Retinal pigment epithelial cell (primary cell): ENCODE results near the gene PADI2.

Experiments used
- DNase-seq: peaks from one replicate; pipeline ENCODE4 v3.0.0-alpha.2; 2010; ENCODE audit warnings: low read depth
- H3K4me3 ChIP-seq: 2 replicates; pipeline ENCODE4 v1.5.1; 2011; ENCODE audit warnings: mild to moderate bottlenecking, low read length, control low read depth, moderate library complexity
- CTCF ChIP-seq: conservative IDR thresholded peaks from 2 replicates; pipeline ENCODE4 v1.5.1; 2011; ENCODE audit warnings: low read depth, low read length, control low read depth, inconsistent platforms

The PADI2 gene

GRCh38 chr1:17119076-17119772, at the start of gene PADI2:
Gene PADI2, minus strand, starts transcription at chr1:17119451. Its CDS starts 80 bp downstream, at chr1:17119371.
- no peak for DNase-seq
- H3K4me3 ChIP-seq, result peak within 1 kb of the TSS; percentile 34
- TF ChIP-seq CTCF, result no peak

GRCh38 chr1:17168091-17168876, 49.0 kb upstream of the PADI2 start:
- no peak overlapping the region for H3K4me3 ChIP-seq
- DNase-seq, result no peak
- no peak for TF ChIP-seq CTCF

- no peak for TF ChIP-seq CTCF
- DNase-seq, result no peak
- H3K4me3 ChIP-seq, result no peak overlapping the region
Measured at GRCh38 chr1:17167786-17168090, 48.5 kb upstream of the PADI2 start.

GRCh38 chr1:17167041-17167785, 48.0 kb upstream of the PADI2 start:
- no peak for TF ChIP-seq CTCF
- DNase-seq, result no peak
- no peak overlapping the region for H3K4me3 ChIP-seq

- H3K4me3 ChIP-seq, result no peak overlapping the region
- no peak for TF ChIP-seq CTCF
- DNase-seq, result no peak
Measured at GRCh38 chr1:17165823-17166222, 46.6 kb upstream of the PADI2 start.

GRCh38 chr1:17163789-17164666, 44.8 kb upstream of the PADI2 start:
- DNase-seq, result no peak
- no peak for TF ChIP-seq CTCF
- no peak overlapping the region for H3K4me3 ChIP-seq
